Measurements from ENCODE around the gene HOXC12.

GRCh38 chr12:53975479-53976152 is 20.9 kb downstream of the HOXC12 start:
- TF ChIP-seq POLR2A (IDR thresholded peaks at IDR 0.05) = no peak
- TF ChIP-seq CTCF (IDR thresholded peaks at IDR 0.05) = no peak
- no peak for TF ChIP-seq POLR2AphosphoS5 (IDR thresholded peaks at IDR 0.05)
- TF ChIP-seq EP300 (IDR thresholded peaks at IDR 0.05) = no peak

Data from suprapubic skin (tissue), 4 donors.